Astrocyte (in vitro differentiated cells and primary cell): ENCODE data around the gene SND1.

ENCODE experiments used
- EZH2 ChIP-seq: IDR thresholded peaks from 2 replicates; pipeline ENCODE4 v1.6.1; 2012; ENCODE audit warnings: mild to moderate bottlenecking, low read length, inconsistent platforms; ENCODE audit not compliant: insufficient read depth
- TF ChIP-seq, protein P1 (sequence below): IDR thresholded peaks from 2 replicates; pipeline ENCODE4 v1.5.1; 2011; ENCODE audit warnings: low read depth, mild to moderate bottlenecking, inconsistent platforms, low read length, moderate library complexity; ENCODE audit not compliant: insufficient read depth

DNA sequence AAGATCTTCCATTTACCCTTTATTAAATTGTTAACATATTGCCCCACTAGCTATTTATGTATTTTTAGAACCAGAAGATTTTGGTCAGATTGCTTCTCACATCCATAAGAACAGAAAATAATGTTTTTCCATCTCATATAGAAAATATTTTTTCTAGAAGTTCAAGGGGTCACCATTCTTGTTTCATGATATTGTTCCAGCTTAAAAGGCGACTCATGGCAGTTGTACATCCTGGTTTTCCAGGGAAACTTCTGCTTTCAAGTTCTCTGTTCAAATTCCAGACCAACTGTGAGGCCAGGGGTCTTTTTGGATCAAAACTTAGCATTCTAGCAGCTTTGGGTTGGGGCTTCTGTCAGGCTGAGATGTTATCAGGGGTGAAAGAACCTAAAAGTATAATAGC, 294.9 kb downstream of the SND1 start:
- TF ChIP-seq, protein P1, sequence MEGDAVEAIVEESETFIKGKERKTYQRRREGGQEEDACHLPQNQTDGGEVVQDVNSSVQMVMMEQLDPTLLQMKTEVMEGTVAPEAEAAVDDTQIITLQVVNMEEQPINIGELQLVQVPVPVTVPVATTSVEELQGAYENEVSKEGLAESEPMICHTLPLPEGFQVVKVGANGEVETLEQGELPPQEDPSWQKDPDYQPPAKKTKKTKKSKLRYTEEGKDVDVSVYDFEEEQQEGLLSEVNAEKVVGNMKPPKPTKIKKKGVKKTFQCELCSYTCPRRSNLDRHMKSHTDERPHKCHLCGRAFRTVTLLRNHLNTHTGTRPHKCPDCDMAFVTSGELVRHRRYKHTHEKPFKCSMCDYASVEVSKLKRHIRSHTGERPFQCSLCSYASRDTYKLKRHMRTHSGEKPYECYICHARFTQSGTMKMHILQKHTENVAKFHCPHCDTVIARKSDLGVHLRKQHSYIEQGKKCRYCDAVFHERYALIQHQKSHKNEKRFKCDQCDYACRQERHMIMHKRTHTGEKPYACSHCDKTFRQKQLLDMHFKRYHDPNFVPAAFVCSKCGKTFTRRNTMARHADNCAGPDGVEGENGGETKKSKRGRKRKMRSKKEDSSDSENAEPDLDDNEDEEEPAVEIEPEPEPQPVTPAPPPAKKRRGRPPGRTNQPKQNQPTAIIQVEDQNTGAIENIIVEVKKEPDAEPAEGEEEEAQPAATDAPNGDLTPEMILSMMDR = no peak
- no peak for TF ChIP-seq EZH2
